Gastrocnemius medialis (tissue), 4 donors: ENCODE results near the gene OR10A3.

Experiments
- POLR2A ChIP-seq, 2 donors: fragments of 450-650 bp; IDR thresholded peaks; one replicate each; pipeline ENCODE4 v1.6.1; 2017; ENCODE audit warnings: antibody characterized with exemption in 2 of 2, mild to moderate bottlenecking in 2 of 2, moderate library complexity in 2 of 2
- TF ChIP-seq, protein P1 (sequence below), 5 experiments: fragments of 450-650 bp in 3 of 5; fragments of 200-600 bp in 2 of 5; sonication (generic) in 2 of 5; IDR thresholded peaks in 4 of 5; conservative IDR thresholded peaks in 1 of 5; 1 replicate in 4 of 5; 2 replicates in 1 of 5; pipeline ENCODE4 v1.5.1; 2016 to 2019; ENCODE audit warnings: antibody characterized with exemption in 5 of 5, mild to moderate bottlenecking in 3 of 5, moderate library complexity in 3 of 5

DNA sequence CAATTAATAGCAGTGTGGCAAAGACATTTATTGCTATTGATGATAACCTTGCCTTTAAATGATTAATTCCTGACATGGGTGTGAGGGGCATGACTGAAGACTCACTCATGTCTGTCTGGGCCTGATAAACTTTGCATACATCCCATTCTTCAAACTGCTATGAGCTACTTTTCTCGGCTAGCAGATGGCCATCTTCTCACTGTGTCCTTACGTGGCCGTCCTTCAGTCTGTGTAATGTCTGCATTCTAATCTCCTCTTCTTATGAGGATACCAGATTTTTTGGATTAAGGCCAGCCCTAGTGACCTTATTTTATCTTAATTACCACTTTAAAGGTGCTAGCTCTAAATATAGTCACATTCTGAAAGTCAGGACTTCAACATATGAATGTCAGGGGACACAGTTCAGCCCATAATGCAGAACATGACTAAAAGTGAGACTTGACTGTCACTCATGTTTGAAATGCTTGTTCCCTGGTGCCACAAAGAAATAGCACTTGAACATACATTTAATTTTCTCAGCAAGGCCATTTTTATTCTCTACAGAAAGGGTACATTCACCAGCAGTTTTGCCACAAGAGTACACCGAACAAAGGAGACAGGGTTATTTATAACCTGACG lies 42.7 kb downstream of the OR10A3 start:
- TF ChIP-seq, protein P1, sequence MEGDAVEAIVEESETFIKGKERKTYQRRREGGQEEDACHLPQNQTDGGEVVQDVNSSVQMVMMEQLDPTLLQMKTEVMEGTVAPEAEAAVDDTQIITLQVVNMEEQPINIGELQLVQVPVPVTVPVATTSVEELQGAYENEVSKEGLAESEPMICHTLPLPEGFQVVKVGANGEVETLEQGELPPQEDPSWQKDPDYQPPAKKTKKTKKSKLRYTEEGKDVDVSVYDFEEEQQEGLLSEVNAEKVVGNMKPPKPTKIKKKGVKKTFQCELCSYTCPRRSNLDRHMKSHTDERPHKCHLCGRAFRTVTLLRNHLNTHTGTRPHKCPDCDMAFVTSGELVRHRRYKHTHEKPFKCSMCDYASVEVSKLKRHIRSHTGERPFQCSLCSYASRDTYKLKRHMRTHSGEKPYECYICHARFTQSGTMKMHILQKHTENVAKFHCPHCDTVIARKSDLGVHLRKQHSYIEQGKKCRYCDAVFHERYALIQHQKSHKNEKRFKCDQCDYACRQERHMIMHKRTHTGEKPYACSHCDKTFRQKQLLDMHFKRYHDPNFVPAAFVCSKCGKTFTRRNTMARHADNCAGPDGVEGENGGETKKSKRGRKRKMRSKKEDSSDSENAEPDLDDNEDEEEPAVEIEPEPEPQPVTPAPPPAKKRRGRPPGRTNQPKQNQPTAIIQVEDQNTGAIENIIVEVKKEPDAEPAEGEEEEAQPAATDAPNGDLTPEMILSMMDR (IDR thresholded peaks at IDR 0.05 in 4 of 5, conservative IDR thresholded peaks at IDR 0.05 in 1 of 5): no peak
- no peak for TF ChIP-seq POLR2A (IDR thresholded peaks at IDR 0.05)
